ENCODE data around the gene CDC45.
A peak's percentile ranks its signal among the peaks of the same experiment; 100 is the strongest.
"Not testable (repeated sequence)": the region's sequence is repeated elsewhere in the genome, so short reads cannot be mapped to it uniquely, and the experiment has no call there.

CDC45 gene

GRCh38 chr22:19479355-19480172 is at the start of gene CDC45:
Gene CDC45 (plus strand): TSS chr22:19479920. CDS start chr22:19479969, 49 bp downstream.
- DNase-seq, result peak; percentile 98

- peak; percentile 57 for DNase-seq
Measured at GRCh38 chr22:19429950-19430889, 49.5 kb upstream of the CDC45 start.

GRCh38 chr22:19430890-19431541 is 48.7 kb upstream of the CDC45 start:
- DNase-seq, result no peak

- peak; percentile 86 for DNase-seq
Measured at GRCh38 chr22:19431649-19432132, 48.0 kb upstream of the CDC45 start, which contains the start of gene HIRA. Gene HIRA (minus strand): TSS chr22:19431733. CDS start chr22:19431476, 257 bp downstream.

GRCh38 chr22:19432133-19432851 is 47.4 kb upstream of the CDC45 start, which contains the start of gene MRPL40:
Gene MRPL40 (plus strand): TSS chr22:19432545. CDS start chr22:19432555, 10 bp downstream.
- peak; percentile 96 for DNase-seq

DNA sequence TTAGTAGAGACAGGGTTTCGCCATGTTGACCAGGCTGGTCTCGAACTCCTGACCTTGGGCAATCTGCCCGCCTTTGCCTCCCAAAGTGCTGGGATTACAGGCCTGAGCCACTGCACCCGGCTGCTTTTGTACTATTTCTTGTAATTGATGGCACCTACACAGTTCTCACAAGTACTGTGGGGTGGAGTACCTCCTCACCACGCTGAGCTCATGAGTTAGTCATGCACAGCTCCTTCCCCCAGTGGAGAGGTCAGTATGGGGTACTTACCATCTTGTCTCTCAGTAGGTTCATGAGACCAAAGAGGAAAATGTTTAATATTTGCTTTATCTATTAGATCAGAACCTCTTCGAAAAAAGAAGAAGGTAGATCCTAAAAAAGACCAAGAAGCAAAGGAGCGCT is 45.3 kb upstream of the CDC45 start:
- DNase-seq, result no peak

DNA sequence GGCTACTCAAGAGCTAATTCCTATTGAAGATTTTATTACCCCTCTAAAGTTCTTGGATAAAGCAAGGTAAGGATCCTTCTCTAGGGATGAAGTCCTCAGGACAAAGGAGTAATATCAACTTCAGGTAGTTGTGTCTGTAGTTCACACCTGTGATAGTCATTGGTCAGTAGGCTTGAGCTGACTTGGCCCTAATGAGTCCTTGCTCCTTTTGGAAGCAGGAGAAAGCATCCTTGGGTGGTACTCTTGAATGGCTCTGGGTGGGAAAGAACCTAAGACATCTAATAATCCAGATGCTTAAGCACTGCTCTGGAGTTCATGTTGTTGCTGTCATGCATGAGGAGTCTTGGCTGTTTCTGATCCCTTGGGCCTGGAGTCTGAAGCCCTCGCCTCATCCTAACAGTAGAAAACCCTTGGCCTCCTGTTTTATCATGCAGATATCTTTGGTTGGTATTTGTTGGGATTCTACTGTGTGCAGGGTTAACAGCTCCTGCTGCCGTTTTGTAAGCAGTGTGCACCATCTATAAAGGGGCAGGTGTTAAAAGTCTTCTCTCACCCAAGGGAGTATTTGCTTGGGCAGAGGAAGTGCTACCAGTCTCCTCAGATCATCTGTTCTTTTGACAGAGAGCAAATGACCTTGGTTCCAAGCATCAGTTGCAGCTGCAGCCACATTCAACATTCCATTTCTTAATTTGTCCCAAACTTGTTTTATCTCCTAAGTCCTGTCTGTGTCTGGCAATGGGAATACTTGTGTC is 44.7 kb upstream of the CDC45 start:
- DNase-seq, result no peak

- not testable (repeated sequence) for DNase-seq
Measured at GRCh38 chr22:19436444-19437161, 43.1 kb upstream of the CDC45 start.

GRCh38 chr22:19438298-19438697 is 41.4 kb upstream of the CDC45 start:
- no peak for DNase-seq

- DNase-seq, result no peak
Measured at GRCh38 chr22:19440411-19441195, 39.1 kb upstream of the CDC45 start.

DNA sequence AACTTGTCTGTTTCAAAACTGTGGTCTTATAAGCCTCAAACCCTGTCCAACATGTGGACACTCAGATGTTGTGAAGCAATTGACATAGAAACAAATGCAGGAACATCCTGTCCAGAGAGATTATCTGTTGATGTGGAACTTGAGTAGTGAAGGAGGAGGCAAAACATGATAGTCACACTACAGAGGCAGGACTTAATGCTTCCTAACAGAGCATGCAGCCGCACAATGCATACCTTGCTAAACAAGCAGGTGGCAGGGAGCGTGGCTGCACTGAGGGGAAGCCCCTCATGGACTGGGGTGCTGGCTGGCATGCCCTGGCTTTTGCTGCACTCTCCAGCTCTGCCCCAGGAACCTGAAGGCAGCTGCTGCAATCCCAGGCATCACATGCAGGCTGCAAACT is 37.6 kb upstream of the CDC45 start:
- DNase-seq, result no peak

GRCh38 chr22:19443544-19444211 is 36.0 kb upstream of the CDC45 start:
- DNase-seq, result no peak

DNA sequence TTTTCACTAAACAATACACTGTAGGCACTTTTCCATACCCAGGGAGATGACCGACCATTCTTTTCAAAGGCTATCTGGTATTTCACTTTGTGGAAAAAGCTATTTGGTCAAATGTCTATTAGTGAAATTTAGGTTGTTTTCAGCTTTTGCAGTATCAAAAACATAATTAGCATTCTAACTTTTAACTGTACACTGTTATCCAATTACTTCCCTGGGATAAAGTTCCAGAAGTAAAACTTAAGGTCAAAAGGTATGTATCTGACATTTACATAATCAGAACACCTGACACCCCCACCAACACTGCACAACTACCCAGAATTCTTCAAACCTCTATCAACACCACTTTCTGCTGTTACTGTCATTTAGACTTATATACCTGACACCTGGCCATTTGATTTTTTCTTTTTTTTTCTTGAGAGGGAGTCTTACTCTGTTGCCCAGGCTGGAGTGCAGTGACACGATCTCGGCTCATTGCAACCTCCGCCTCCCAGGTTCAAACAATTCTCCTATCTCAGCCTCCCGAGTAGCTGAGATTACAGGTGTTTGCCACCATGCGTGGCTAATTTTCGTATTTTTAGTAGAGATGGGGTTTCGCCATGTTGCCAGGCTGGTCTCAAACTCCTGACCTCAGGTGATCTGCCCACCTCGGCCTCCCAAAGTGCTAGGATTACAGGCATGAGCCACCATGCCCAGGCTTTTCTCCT is 34.3 kb upstream of the CDC45 start:
- not testable (repeated sequence) for DNase-seq

DNA sequence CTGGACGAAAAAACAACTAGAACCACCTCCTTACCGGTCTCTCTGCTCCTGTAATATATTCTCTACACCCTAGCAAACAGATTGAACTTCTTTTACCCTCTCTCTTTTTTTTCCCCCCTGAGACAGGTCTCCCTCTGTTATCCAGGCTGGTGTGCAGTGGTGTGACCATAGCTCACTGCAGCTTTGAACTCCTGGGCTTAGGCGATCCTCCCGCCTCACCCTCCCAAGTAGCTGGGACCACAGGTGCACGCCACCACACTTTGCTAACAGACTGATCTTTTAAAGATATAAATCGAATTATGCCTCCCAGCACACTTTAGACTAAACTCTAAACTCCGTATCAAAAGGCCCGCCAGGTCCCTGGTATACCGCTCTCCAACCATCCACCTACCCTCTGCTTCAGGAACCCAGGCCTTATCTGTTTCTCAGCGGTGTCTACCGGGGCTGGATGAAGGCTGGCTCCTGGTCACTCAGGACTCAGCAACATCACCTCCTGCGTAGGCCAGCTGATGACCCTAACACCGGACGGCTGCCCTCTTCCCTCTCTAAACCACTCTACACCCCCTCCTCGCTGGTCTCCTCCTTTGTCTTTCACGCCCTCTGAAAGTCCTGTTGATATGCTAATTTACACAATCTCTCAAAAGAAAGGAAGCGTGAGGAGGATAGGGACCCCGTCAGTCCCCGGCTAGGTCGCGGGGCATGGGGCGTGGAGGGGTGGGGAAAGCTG is 33.0 kb upstream of the CDC45 start:
- no peak for DNase-seq

DNA sequence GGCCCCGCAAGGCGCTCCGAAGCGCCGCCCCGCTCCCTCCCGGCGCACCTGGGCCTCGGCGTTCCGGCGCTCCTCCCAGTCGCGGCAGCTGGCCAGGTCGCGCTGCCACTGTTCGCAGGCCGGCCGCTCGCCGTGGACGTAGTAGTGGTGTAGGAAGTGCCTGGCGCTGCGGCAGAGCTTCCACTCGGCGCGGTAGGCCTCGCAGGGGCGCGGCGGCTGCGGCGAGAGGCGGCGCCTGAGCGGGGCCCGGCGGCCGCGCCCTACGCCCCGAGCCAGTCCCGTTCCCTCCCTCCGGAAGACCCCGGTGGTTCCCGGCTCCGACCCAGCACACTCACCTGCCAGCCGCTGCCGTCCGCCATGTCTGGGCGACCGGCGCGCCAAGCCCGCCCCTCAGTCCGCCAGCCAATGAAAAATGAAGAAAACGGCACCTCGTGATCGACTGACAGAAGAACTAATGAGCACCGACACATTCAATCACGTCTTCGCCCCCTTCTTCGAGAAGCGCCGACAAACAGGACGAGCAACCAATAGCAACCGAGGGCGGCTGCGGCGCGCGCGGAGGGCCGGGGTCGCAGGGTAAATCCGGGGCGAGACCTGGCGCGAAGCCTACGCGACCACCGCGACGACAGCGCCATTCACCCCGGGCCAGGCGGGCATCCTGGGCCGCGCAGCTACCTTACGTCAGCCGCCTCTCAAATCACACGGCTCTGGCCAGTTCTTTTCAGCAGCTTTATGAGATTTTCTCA is 32.2 kb upstream of the CDC45 start, which contains the start of gene C22orf39:
Gene C22orf39 (minus strand): TSS at position 382 of the 746 bp plus-strand sequence. CDS start 23 bp downstream, at position 359.
- peak; percentile 95 for DNase-seq

- DNase-seq, result peak; percentile 41
Measured at GRCh38 chr22:19448076-19448607, 31.6 kb upstream of the CDC45 start.

All from activated CD4-positive, alpha-beta T cell treated with anti-CD3 and anti-CD28 coated beads, Interleukin-2, amount 50 U/mL, for 16 hours (primary cell).